ENCODE results near the gene TUBA4A. TPM values are rescaled to one million over a fixed set of nuclear protein-coding genes. Genes with fewer than 3 reads are reported as not detected.

The TUBA4A gene
- total and polyA plus RNA-seq, 2 experiments from 2014 or later: 44.3 to 77.7 TPM

- H2AFZ ChIP-seq: no peak overlapping the region
- H3K79me2 ChIP-seq (replicated peaks; ENCODE audit: insufficient read depth): no peaks in the 10 kb centered on the region
- H3K4me2 ChIP-seq: no peak overlapping the region
- no peak for TF ChIP-seq JUNB (IDR thresholded peaks at IDR 0.05; ENCODE audit: unreplicated experiment)
- TF ChIP-seq EZH2phosphoT487 (IDR thresholded peaks at IDR 0.05; ENCODE audit: unreplicated experiment): no peak
- TF ChIP-seq, protein P1, sequence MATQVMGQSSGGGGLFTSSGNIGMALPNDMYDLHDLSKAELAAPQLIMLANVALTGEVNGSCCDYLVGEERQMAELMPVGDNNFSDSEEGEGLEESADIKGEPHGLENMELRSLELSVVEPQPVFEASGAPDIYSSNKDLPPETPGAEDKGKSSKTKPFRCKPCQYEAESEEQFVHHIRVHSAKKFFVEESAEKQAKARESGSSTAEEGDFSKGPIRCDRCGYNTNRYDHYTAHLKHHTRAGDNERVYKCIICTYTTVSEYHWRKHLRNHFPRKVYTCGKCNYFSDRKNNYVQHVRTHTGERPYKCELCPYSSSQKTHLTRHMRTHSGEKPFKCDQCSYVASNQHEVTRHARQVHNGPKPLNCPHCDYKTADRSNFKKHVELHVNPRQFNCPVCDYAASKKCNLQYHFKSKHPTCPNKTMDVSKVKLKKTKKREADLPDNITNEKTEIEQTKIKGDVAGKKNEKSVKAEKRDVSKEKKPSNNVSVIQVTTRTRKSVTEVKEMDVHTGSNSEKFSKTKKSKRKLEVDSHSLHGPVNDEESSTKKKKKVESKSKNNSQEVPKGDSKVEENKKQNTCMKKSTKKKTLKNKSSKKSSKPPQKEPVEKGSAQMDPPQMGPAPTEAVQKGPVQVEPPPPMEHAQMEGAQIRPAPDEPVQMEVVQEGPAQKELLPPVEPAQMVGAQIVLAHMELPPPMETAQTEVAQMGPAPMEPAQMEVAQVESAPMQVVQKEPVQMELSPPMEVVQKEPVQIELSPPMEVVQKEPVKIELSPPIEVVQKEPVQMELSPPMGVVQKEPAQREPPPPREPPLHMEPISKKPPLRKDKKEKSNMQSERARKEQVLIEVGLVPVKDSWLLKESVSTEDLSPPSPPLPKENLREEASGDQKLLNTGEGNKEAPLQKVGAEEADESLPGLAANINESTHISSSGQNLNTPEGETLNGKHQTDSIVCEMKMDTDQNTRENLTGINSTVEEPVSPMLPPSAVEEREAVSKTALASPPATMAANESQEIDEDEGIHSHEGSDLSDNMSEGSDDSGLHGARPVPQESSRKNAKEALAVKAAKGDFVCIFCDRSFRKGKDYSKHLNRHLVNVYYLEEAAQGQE (IDR thresholded peaks at IDR 0.05; ENCODE audit: unreplicated experiment): no peak
- TF ChIP-seq CTCF (conservative IDR thresholded peaks at IDR 0.05; ENCODE audit: low read depth in 2 of 2): no peak
- no peak for TF ChIP-seq NANOG (IDR thresholded peaks at IDR 0.05; ENCODE audit: borderline replicate concordance)
- TF ChIP-seq CREB1 (CRISPR knock-in tag; IDR thresholded peaks at IDR 0.05; ENCODE audit: low read depth): no peak
- no peak for TF ChIP-seq STAT1 (IDR thresholded peaks at IDR 0.05; ENCODE audit: unreplicated experiment)
- no peak for TF ChIP-seq ETS1 (IDR thresholded peaks at IDR 0.05)
- TF ChIP-seq ZNF114 (CRISPR knock-in tag; IDR thresholded peaks at IDR 0.05): no peak
- no peak for TF ChIP-seq EZH2 (IDR thresholded peaks at IDR 0.05; ENCODE audit: low read depth, unreplicated experiment)
- TF ChIP-seq ZNF331 (CRISPR knock-in tag; IDR thresholded peaks at IDR 0.05; ENCODE audit: low read depth): no peak
- TF ChIP-seq, protein P2, sequence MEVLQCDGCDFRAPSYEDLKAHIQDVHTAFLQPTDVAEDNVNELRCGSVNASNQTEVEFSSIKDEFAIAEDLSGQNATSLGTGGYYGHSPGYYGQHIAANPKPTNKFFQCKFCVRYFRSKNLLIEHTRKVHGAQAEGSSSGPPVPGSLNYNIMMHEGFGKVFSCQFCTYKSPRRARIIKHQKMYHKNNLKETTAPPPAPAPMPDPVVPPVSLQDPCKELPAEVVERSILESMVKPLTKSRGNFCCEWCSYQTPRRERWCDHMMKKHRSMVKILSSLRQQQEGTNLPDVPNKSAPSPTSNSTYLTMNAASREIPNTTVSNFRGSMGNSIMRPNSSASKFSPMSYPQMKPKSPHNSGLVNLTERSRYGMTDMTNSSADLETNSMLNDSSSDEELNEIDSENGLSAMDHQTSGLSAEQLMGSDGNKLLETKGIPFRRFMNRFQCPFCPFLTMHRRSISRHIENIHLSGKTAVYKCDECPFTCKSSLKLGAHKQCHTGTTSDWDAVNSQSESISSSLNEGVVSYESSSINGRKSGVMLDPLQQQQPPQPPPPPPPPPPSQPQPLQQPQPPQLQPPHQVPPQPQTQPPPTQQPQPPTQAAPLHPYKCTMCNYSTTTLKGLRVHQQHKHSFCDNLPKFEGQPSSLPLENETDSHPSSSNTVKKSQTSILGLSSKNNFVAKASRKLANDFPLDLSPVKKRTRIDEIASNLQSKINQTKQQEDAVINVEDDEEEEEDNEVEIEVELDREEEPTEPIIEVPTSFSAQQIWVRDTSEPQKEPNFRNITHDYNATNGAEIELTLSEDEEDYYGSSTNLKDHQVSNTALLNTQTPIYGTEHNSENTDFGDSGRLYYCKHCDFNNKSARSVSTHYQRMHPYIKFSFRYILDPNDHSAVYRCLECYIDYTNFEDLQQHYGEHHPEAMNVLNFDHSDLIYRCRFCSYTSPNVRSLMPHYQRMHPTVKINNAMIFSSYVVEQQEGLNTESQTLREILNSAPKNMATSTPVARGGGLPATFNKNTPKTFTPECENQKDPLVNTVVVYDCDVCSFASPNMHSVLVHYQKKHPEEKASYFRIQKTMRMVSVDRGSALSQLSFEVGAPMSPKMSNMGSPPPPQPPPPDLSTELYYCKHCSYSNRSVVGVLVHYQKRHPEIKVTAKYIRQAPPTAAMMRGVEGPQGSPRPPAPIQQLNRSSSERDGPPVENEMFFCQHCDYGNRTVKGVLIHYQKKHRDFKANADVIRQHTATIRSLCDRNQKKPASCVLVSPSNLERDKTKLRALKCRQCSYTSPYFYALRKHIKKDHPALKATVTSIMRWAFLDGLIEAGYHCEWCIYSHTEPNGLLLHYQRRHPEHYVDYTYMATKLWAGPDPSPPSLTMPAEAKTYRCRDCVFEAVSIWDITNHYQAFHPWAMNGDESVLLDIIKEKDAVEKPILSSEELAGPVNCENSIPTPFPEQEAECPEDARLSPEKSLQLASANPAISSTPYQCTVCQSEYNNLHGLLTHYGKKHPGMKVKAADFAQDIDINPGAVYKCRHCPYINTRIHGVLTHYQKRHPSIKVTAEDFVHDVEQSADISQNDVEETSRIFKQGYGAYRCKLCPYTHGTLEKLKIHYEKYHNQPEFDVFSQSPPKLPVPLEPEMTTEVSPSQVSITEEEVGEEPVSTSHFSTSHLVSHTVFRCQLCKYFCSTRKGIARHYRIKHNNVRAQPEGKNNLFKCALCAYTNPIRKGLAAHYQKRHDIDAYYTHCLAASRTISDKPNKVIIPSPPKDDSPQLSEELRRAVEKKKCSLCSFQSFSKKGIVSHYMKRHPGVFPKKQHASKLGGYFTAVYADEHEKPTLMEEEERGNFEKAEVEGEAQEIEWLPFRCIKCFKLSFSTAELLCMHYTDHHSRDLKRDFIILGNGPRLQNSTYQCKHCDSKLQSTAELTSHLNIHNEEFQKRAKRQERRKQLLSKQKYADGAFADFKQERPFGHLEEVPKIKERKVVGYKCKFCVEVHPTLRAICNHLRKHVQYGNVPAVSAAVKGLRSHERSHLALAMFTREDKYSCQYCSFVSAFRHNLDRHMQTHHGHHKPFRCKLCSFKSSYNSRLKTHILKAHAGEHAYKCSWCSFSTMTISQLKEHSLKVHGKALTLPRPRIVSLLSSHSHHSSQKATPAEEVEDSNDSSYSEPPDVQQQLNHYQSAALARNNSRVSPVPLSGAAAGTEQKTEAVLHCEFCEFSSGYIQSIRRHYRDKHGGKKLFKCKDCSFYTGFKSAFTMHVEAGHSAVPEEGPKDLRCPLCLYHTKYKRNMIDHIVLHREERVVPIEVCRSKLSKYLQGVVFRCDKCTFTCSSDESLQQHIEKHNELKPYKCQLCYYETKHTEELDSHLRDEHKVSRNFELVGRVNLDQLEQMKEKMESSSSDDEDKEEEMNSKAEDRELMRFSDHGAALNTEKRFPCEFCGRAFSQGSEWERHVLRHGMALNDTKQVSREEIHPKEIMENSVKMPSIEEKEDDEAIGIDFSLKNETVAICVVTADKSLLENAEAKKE (CRISPR knock-in tag; IDR thresholded peaks at IDR 0.05): no peak
- TF ChIP-seq POLR2AphosphoS5 (IDR thresholded peaks at IDR 0.05; ENCODE audit: low read depth): no peak
- H3K27ac ChIP-seq (ENCODE audit: low read depth): no peak overlapping the region
- H3K9me2 ChIP-seq (ENCODE audit: insufficient read depth): no peaks in the 10 kb centered on the region
- DNase-seq (ENCODE audit: low spot score) (no peak), ATAC-seq (no peak)
- no peaks in the 10 kb centered on the region for H4K20me1 ChIP-seq (replicated peaks; ENCODE audit: insufficient read depth)
- Mint-ChIP-seq H3K27ac (no peak overlapping the region), H3K36me3 (ENCODE audit: low read depth) (no peaks in the 10 kb centered on the region; the same call in 2 of the 3 replicates), H3K9me3 (no peaks in the 10 kb centered on the region; the same call in 1 of the 3 replicates), H3K27me3 (ENCODE audit: insufficient read depth, low read depth, poor library complexity) (peaks cover 27% of the 10 kb centered on the region), H3K4me1 (0 out of 3 replicates have a peak, but pooled peaks cover 3% of the 10 kb centered on the region), H3K4me3 (no peak overlapping the region)
- peaks cover 3% of the 10 kb centered on the region; the same call in 1 of the 2 replicates for H3K4me1 ChIP-seq (ENCODE audit: insufficient read depth)
- H3K36me3 ChIP-seq (ENCODE audit: insufficient read depth): no peaks in the 10 kb centered on the region
- peaks cover 5% of the 10 kb centered on the region; the same call in 1 of the 2 replicates for H3F3A ChIP-seq (replicated peaks; ENCODE audit: low read depth)
- H3K4me3 ChIP-seq: no peak overlapping the region
- H3K27me3 ChIP-seq (ENCODE audit: insufficient read depth): peaks cover 19% of the 10 kb centered on the region
Measured at GRCh38 chr2:219292616-219293015, 38.9 kb upstream of the TUBA4A start.
